Bronchial epithelial cell (primary cell): ENCODE measurements around the gene HAS3. TPM values are rescaled to one million over a fixed set of nuclear protein-coding genes. Genes with fewer than 3 reads are reported as not detected.
"Not testable (repeated sequence)": the region's sequence is repeated elsewhere in the genome, so short reads cannot be mapped to it uniquely, and the experiment has no call there.

Experiments
- DNase-seq: peaks from one replicate; pipeline ENCODE4 v3.0.0-alpha.2; 2010; ENCODE audit warnings: low read depth
- FAIRE-seq: peaks from 2 replicates; lab custom pipeline; 2011; peaks lifted over from hg19 to GRCh38; lab: Jason Lieb, UNC
- H3K27me3 ChIP-seq: 2 replicates; pipeline ENCODE4 v1.5.1; 2011; ENCODE audit warnings: low read length; ENCODE audit not compliant: control insufficient read depth, insufficient read depth
- H3K36me3 ChIP-seq: 2 replicates; pipeline ENCODE4 v1.5.1; 2011; ENCODE audit warnings: low read length; ENCODE audit not compliant: control insufficient read depth, insufficient read depth
- H3K4me3 ChIP-seq: 2 replicates; pipeline ENCODE4 v1.5.1; 2011; ENCODE audit warnings: mild to moderate bottlenecking, low read depth, low read length, control low read depth
- CTCF ChIP-seq: IDR thresholded peaks from 2 replicates; pipeline ENCODE4 v1.5.1; 2011; ENCODE audit warnings: mild to moderate bottlenecking, moderate library complexity, low read length, control low read depth, inconsistent platforms; ENCODE audit not compliant: insufficient read depth, severe bottlenecking
- total RNA-seq: library from RNA; depleted of rRNA; stranded (reverse); fragments of >200 nt; gene quantifications from 2 replicates; pipeline ENCODE4 v1.2.1, GENCODE V29; 2014

Gene HAS3, protein sequence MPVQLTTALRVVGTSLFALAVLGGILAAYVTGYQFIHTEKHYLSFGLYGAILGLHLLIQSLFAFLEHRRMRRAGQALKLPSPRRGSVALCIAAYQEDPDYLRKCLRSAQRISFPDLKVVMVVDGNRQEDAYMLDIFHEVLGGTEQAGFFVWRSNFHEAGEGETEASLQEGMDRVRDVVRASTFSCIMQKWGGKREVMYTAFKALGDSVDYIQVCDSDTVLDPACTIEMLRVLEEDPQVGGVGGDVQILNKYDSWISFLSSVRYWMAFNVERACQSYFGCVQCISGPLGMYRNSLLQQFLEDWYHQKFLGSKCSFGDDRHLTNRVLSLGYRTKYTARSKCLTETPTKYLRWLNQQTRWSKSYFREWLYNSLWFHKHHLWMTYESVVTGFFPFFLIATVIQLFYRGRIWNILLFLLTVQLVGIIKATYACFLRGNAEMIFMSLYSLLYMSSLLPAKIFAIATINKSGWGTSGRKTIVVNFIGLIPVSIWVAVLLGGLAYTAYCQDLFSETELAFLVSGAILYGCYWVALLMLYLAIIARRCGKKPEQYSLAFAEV
- total RNA-seq = 4.7 and 8.4 TPM in 2 replicates

DNA sequence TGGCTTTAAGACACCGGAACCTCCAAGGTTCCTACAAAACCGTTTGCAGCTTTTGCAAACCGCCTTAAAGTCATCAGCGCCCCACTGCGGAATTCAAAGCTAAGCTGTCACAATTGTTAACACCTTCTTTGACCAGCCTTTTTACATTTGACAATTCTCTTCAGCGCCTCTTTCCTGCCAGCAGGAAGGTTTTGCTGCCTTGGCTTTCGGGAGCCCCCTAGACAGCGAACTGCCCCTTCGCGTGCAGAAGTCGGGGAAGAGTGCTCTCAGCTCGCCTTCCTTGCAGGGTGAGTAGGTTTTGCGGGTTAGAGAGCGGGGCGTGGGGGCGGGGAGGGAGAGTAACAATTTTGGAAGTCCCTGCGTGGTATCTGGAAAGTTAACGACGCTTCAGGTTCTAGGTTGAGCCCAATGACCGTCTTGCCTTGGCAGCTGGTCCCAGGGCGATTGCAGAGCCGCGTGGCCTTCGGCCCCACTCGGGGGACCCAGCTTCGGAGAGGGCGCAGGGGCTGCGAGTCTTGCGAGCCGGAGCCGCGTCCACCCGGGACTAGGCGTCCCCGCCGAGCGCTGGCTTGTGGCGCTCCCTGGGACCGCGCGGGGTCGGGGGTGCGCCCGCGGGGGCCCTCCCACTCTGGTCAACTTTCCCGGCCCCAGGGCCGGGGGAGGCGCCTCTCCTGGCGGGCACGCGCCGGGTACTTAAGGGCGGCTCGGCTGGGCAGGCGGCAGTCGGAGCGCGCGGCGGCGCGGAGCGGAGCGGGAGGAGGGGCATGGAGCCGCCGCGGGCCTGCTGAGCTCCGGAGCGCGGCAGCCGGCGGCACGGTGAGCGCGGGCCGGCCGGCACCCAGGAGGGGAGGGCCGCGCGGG lies at the start of gene HAS3:
HAS3 (plus strand) TSS at position 153 of the 861 bp plus-strand sequence. CDS start 3,743 bp downstream, outside the sequence.
- H3K27me3 ChIP-seq = no peaks in the 10 kb centered on the region
- peak; percentile 69 for TF ChIP-seq CTCF
- peak within 1 kb of the TSS; percentile 70 for H3K4me3 ChIP-seq
- H3K36me3 ChIP-seq = peaks cover 12% of the 10 kb centered on the region
- DNase-seq = peak; percentile 75
- peak; percentile 70 for FAIRE-seq

DNA sequence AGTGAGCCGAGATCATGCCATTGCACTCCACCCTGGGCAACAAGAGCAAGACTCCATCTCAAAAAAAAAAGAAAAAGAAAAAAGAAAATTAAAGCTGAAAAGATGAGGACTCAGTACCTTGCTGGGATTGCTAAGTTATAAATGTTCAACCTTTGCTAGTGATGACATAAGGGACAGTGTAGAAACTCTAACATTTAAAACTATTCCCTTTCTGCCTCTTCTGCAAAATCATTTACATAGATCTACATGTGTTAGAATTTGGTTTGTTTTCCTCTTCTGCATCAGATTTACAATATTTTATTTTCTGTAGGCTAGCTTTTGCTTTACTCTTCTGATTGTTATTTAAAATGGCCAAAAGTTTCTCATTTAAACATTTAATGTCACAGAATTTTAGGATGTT lies 49.5 kb upstream of the HAS3 start:
- TF ChIP-seq CTCF = no peak
- DNase-seq (no peak), FAIRE-seq (no peak)
- Histone ChIP-seq H3K27me3 (no peaks in the 10 kb centered on the region), H3K36me3 (no peaks in the 10 kb centered on the region), H3K4me3 (no peak overlapping the region)

GRCh38 chr16:69056421-69056820 lies 49.0 kb upstream of the HAS3 start:
- Histone ChIP-seq H3K4me3 (no peak overlapping the region), H3K27me3 (no peaks in the 10 kb centered on the region), H3K36me3 (no peaks in the 10 kb centered on the region)
- TF ChIP-seq CTCF = no peak
- FAIRE-seq (no peak), DNase-seq (no peak)

DNA sequence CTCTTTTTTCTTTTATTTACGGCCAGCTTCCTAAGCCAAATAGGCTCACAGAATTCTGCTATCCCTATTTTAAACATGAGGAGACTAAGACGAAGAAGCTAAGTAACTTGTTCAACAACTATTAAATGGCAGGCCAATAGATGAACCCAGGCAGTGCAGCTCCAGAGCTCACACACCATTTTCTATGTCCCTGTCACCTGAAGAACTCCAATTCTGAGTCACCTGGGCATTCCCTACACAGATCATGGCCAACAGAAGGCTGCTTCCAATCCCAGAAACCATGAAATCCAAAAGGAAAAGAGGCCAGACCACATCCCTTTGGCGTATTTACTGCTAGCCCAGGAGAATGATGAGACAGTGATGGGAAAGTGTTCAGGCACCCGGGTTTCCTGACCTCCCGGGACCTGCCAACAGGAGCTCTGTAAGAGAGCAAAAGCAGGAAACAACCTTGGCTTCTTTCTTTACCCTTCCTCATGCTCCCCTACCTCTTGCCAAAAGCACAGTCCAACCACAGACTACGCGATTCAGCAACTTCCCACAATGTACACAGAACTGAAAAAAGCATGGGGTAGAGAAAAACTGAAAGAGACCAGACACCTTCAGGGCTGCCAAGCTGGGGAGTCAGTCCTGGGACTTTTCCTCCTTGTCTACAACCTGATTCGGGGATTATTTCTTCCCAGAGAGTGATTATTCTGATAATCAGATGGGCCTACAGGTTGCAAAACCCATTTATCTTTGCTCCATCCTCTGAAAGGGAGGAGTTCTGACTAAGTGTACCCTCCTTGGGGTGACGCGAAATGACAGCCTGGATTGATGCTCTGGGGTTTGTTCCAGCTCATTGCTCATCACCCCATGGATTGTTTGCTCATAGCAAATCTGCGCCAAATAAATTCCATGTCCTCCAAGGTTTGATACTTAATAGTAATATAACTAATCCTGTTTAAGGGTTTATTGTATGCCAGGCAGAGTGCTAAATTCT lies 47.8 kb upstream of the HAS3 start:
- H3K4me3 ChIP-seq = no peak overlapping the region
- H3K27me3 ChIP-seq = no peaks in the 10 kb centered on the region
- no peak for TF ChIP-seq CTCF
- peak; percentile 52 for FAIRE-seq
- DNase-seq = peak; percentile 94
- no peaks in the 10 kb centered on the region for H3K36me3 ChIP-seq

GRCh38 chr16:69063491-69063890 lies 42.0 kb upstream of the HAS3 start:
- not testable (repeated sequence) for DNase-seq, H3K4me3 ChIP-seq, FAIRE-seq, H3K36me3 ChIP-seq, H3K27me3 ChIP-seq
